PC-3 (cell line): ENCODE measurements around the gene IDH3A. TPM values are rescaled to one million over a fixed set of nuclear protein-coding genes. Genes with fewer than 3 reads are reported as not detected.

Experiments used
- ATAC-seq: fragments of 200-7000 bp; cut with Tn5 transposase; 2 replicates; pipeline ENCODE4 v1.9.1; 2020; ENCODE audit warnings: mild to moderate bottlenecking, moderate library complexity
- BruUV-seq: library from RNA; stranded (reverse); fragments of 400-500 nt; replicated peaks from 2 replicates; lab custom pipeline; 2021; lab: Mats Ljungman, UMichigan
- CTCF ChIA-PET: fragments of 300-600 bp; sonication (Branson Sonifier 250); formaldehyde crosslinking; loops from one replicate; lab custom pipeline; 2022; ENCODE audit warnings: antibody characterized with exemption; lab: Charles Lee
- POLR2A ChIA-PET: fragments of 300-600 bp; sonication (Branson Sonifier 250); formaldehyde crosslinking; loops from one replicate; lab custom pipeline; 2022; ENCODE audit warnings: antibody characterized with exemption; ENCODE audit not compliant: unreplicated experiment; lab: Charles Lee
- DNase-seq: peaks from one replicate; pipeline ENCODE4 v3.0.0-alpha.2; 2015
- H2AFZ ChIP-seq: fragments of 300-600 bp; sonication (generic); 2 replicates; pipeline ENCODE4 v1.6.0; 2016; ENCODE audit warnings: antibody characterized with exemption, low read length
- H3F3A ChIP-seq: fragments of 300-600 bp; sonication (generic); one replicate; pipeline ENCODE4 v1.6.0; 2017; ENCODE audit warnings: antibody characterized with exemption, low read length, control low read depth, mild to moderate bottlenecking; ENCODE audit not compliant: unreplicated experiment
- H3K27ac ChIP-seq: fragments of 300-600 bp; sonication (generic); 2 replicates; pipeline ENCODE4 v1.5.1; 2016; ENCODE audit warnings: mild to moderate bottlenecking, low read length
- H3K27me3 ChIP-seq: fragments of 300-600 bp; sonication (generic); 2 replicates; pipeline ENCODE4 v1.6.1; 2016; ENCODE audit warnings: low read length, mixed read lengths
- H3K36me3 ChIP-seq: fragments of 300-600 bp; sonication (generic); 2 replicates; pipeline ENCODE4 v1.6.1; 2016; ENCODE audit warnings: low read depth, mixed run types, low read length, mixed read lengths
- H3K4me1 ChIP-seq: fragments of 300-600 bp; sonication (generic); 2 replicates; pipeline ENCODE4 v1.5.1; 2016; ENCODE audit warnings: low read length; ENCODE audit not compliant: insufficient read depth
- H3K4me2 ChIP-seq: fragments of 300-600 bp; sonication (generic); 2 replicates; pipeline ENCODE4 v1.6.0; 2016; ENCODE audit warnings: low read length
- H3K4me3 ChIP-seq: fragments of 300-600 bp; sonication (generic); 2 replicates; pipeline ENCODE4 v1.5.1; 2016; ENCODE audit warnings: mild to moderate bottlenecking, low read length, mixed read lengths
- H3K79me2 ChIP-seq: fragments of 300-600 bp; sonication (generic); 2 replicates; pipeline ENCODE4 v1.6.1; 2017; ENCODE audit warnings: low read length, mixed read lengths
- H3K9ac ChIP-seq: fragments of 300-600 bp; sonication (generic); 2 replicates; pipeline ENCODE4 v1.6.0; 2016; ENCODE audit warnings: mild to moderate bottlenecking, low read length
- H3K9me2 ChIP-seq: fragments of 300-600 bp; sonication (generic); replicated peaks from 2 replicates; pipeline ENCODE4 v1.6.1; 2016; ENCODE audit warnings: mixed run types, low read length, mixed read lengths
- H3K9me3 ChIP-seq: fragments of 300-600 bp; sonication (generic); 2 replicates; pipeline ENCODE4 v1.6.1; 2016; ENCODE audit warnings: low read length, mixed read lengths
- H4K20me1 ChIP-seq: fragments of 300-600 bp; sonication (generic); 2 replicates; pipeline ENCODE4 v1.6.1; 2016; ENCODE audit warnings: low read length, mixed read lengths
- CTCF ChIP-seq: fragments of 300-600 bp; sonication (generic); conservative IDR thresholded peaks from 2 replicates; pipeline ENCODE4 v1.5.1; 2017; ENCODE audit warnings: antibody characterized with exemption, low read depth, mild to moderate bottlenecking, low read length
- EZH2 ChIP-seq: fragments of 300-600 bp; sonication (generic); IDR thresholded peaks from one replicate; pipeline ENCODE4 v1.6.1; 2017; ENCODE audit warnings: antibody characterized with exemption, mild to moderate bottlenecking, low read length; ENCODE audit not compliant: unreplicated experiment
- EZH2phosphoT487 ChIP-seq: fragments of 300-600 bp; sonication (generic); IDR thresholded peaks from 2 replicates; pipeline ENCODE4 v1.6.1; 2018; ENCODE audit warnings: mild to moderate bottlenecking, antibody characterized with exemption, low read length, borderline replicate concordance
- intact Hi-C: fragments of 100-400 bp; cut with micrococcal nuclease; formaldehyde crosslinking; loops from 2 replicates; pipeline ENCODE4 v1.9.0; 2023
- total RNA-seq: library from RNA; depleted of rRNA; stranded (reverse); fragments of >200 nt; gene quantifications from 2 replicates; pipeline ENCODE4 v1.2.3, GENCODE V29; 2014

IDH3A gene
- total RNA-seq, 1 experiment from 2014 or later = 78.8 TPM

- CTCF ChIA-PET = interaction anchor here (1.0 kb wide), 1 partner anchor 26 kb away, joined by 3 read pairs; the partner anchor contains the start of gene CIB2
- Histone ChIP-seq H3K79me2 (peaks cover 27% of the 10 kb centered on the region), H3K4me2 (no peak overlapping the region), H3K27me3 (no peaks in the 10 kb centered on the region), H3F3A (no peaks in the 10 kb centered on the region), H3K9me3 (no peaks in the 10 kb centered on the region), H3K36me3 (peaks cover 11% of the 10 kb centered on the region), H3K4me3 (no peak overlapping the region), H2AFZ (no peak overlapping the region), H4K20me1 (no peaks in the 10 kb centered on the region), H3K9ac (no peak overlapping the region), H3K4me1 (peaks cover 15% of the 10 kb centered on the region; the same call in 1 of the 2 replicates), H3K27ac (no peak overlapping the region), H3K9me2 (no peaks in the 10 kb centered on the region)
- ATAC-seq (no peak), DNase-seq (no peak)
- BruUV-seq = no TSS peak
- POLR2A ChIA-PET = no interaction called here
- intact Hi-C loops = loop anchor here (5.0 kb wide), 1 partner anchor 300 kb away; no protein-coding TSS in a partner anchor
- TF ChIP-seq EZH2 = no peak
Observed at GRCh38 chr15:78157203-78157602, 8.0 kb downstream of the IDH3A start.

- DNase-seq = no peak
Observed at GRCh38 chr15:78159395-78159794, 10.2 kb downstream of the IDH3A start.

GRCh38 chr15:78162038-78162437 is 12.9 kb downstream of the IDH3A start:
- Histone ChIP-seq H4K20me1 (no peaks in the 10 kb centered on the region), H3K4me3 (no peak overlapping the region), H3K4me1 (peaks cover under 1% of the 10 kb centered on the region; the same call in 1 of the 2 replicates), H3K36me3 (peaks cover 19% of the 10 kb centered on the region), H3K4me2 (no peak overlapping the region), H3K27ac (no peak overlapping the region), H3K9me3 (no peaks in the 10 kb centered on the region), H3K79me2 (no peaks in the 10 kb centered on the region), H3K9me2 (no peaks in the 10 kb centered on the region), H3K9ac (no peak overlapping the region), H2AFZ (no peak overlapping the region), H3F3A (no peaks in the 10 kb centered on the region), H3K27me3 (no peaks in the 10 kb centered on the region)
- no peak for TF ChIP-seq EZH2phosphoT487
- TF ChIP-seq EZH2 = no peak
- TF ChIP-seq CTCF = no peak
- ChIA-PET CTCF (no interaction called here), POLR2A (no interaction called here)
- intact Hi-C loops = no loop called here
- no peak for ATAC-seq
- no TSS peak for BruUV-seq
- DNase-seq = no peak

More at GRCh38 chr15:78159395-78159794, 10.2 kb downstream of the IDH3A start:
- H3K27ac ChIP-seq = no peak overlapping the region
- H3K9ac ChIP-seq = no peak overlapping the region
- BruUV-seq = no TSS peak
- no peaks in the 10 kb centered on the region for H3K27me3 ChIP-seq
- H3K4me1 ChIP-seq = peaks cover 15% of the 10 kb centered on the region; the same call in 1 of the 2 replicates
- no peak overlapping the region for H2AFZ ChIP-seq
- peaks cover 6% of the 10 kb centered on the region for H3K79me2 ChIP-seq
- no peaks in the 10 kb centered on the region for H3K9me3 ChIP-seq
- TF ChIP-seq EZH2 = no peak
- no peak for TF ChIP-seq CTCF
- TF ChIP-seq EZH2phosphoT487 = no peak
- ATAC-seq = no peak
- H3K4me3 ChIP-seq = no peak overlapping the region
- H3F3A ChIP-seq = no peaks in the 10 kb centered on the region
- H3K9me2 ChIP-seq = no peaks in the 10 kb centered on the region
- ChIA-PET POLR2A (no interaction called here), CTCF (no interaction called here)
- H3K36me3 ChIP-seq = peaks cover 16% of the 10 kb centered on the region
- no peaks in the 10 kb centered on the region for H4K20me1 ChIP-seq
- H3K4me2 ChIP-seq = no peak overlapping the region
- intact Hi-C loops = loop anchor here (5.0 kb wide), 1 partner anchor 298 kb away; no protein-coding TSS in a partner anchor
